Measurements from ENCODE around the gene BCR.

BCR gene

GRCh38 chr22:23265368-23265700 is 85.0 kb downstream of the BCR start:
- no peak for TF ChIP-seq CTCF (IDR thresholded peaks at IDR 0.05; ENCODE audit: low read depth, low read length, missing control alignments)
- in situ Hi-C loops (cut with HindIII; ENCODE audit: low sequenced_read_pairs): no loop called here
- no peak for DNase-seq (ENCODE audit: low read depth)
- H3K4me3 ChIP-seq (ENCODE audit: low read depth, low read length): no peak overlapping the region

- H3K4me3 ChIP-seq (ENCODE audit: low read depth, low read length): no peak overlapping the region
- no peak for TF ChIP-seq CTCF (IDR thresholded peaks at IDR 0.05; ENCODE audit: low read depth, low read length, missing control alignments)
- DNase-seq (ENCODE audit: low read depth): no peak
- in situ Hi-C loops (cut with HindIII; ENCODE audit: low sequenced_read_pairs): no loop called here
Measured at GRCh38 chr22:23266780-23267179, 86.5 kb downstream of the BCR start.

- no peak for DNase-seq (ENCODE audit: low read depth)
- in situ Hi-C loops (cut with HindIII; ENCODE audit: low sequenced_read_pairs): no loop called here
- TF ChIP-seq CTCF (IDR thresholded peaks at IDR 0.05; ENCODE audit: low read depth, low read length, missing control alignments): no peak
- no peak overlapping the region for H3K4me3 ChIP-seq (ENCODE audit: low read depth, low read length)
Measured at GRCh38 chr22:23267226-23268043, 87.1 kb downstream of the BCR start.

GRCh38 chr22:23268139-23268712 is 87.9 kb downstream of the BCR start:
- in situ Hi-C loops (cut with HindIII; ENCODE audit: low sequenced_read_pairs): no loop called here
- no peak overlapping the region for H3K4me3 ChIP-seq (ENCODE audit: low read depth, low read length)
- no peak for TF ChIP-seq CTCF (IDR thresholded peaks at IDR 0.05; ENCODE audit: low read depth, low read length, missing control alignments)
- DNase-seq (ENCODE audit: low read depth): no peak

GRCh38 chr22:23268877-23269276 is 88.6 kb downstream of the BCR start:
- no peak for TF ChIP-seq CTCF (IDR thresholded peaks at IDR 0.05; ENCODE audit: low read depth, low read length, missing control alignments)
- H3K4me3 ChIP-seq (ENCODE audit: low read depth, low read length): no peak overlapping the region
- DNase-seq (ENCODE audit: low read depth): no peak
- in situ Hi-C loops (cut with HindIII; ENCODE audit: low sequenced_read_pairs): no loop called here

GRCh38 chr22:23269441-23270211 is 89.3 kb downstream of the BCR start:
- in situ Hi-C loops (cut with HindIII; ENCODE audit: low sequenced_read_pairs): no loop called here
- no peak for DNase-seq (ENCODE audit: low read depth)
- TF ChIP-seq CTCF (IDR thresholded peaks at IDR 0.05; ENCODE audit: low read depth, low read length, missing control alignments): no peak
- H3K4me3 ChIP-seq (ENCODE audit: low read depth, low read length): no peak overlapping the region

All from astrocyte of the cerebellum (primary cell).